Ascending aorta (tissue), 2 donors: ENCODE results near the gene UBL3. TPM values are rescaled to one million over a fixed set of nuclear protein-coding genes. Genes with fewer than 3 reads are reported as not detected.

ENCODE experiments used
- DNase-seq, 2 donors: peaks; one replicate each; pipeline ENCODE4 v3.0.0-alpha.2; 2019; ENCODE audit warnings: low spot score in 2 of 2
- H3K27ac ChIP-seq, 2 donors: fragments of 200-600 bp; sonication (generic); one replicate each; pipeline ENCODE4 v1.5.1; 2016 to 2017; ENCODE audit warnings: mild to moderate bottlenecking in 1 of 2
- H3K27me3 ChIP-seq: fragments of 200-600 bp; sonication (generic); one replicate; pipeline ENCODE4 v1.5.1; 2017
- H3K36me3 ChIP-seq, 2 donors: fragments of 200-600 bp; sonication (generic); one replicate each; pipeline ENCODE4 v1.5.1; 2016
- H3K4me1 ChIP-seq, 2 donors: fragments of 200-600 bp; sonication (generic); one replicate each; pipeline ENCODE4 v1.5.1; 2016 to 2017; ENCODE audit warnings: mild to moderate bottlenecking in 1 of 2
- H3K4me3 ChIP-seq, 2 donors: fragments of 200-600 bp; sonication (generic); one replicate each; pipeline ENCODE4 v1.5.1; 2016 to 2017; ENCODE audit warnings: mild to moderate bottlenecking in 1 of 2
- H3K9me3 ChIP-seq, 2 donors: fragments of 200-600 bp; sonication (generic); one replicate each; pipeline ENCODE4 v1.5.1; 2016
- intact Hi-C: fragments of 100-400 bp; cut with DNase I; formaldehyde crosslinking; loops from one replicate; pipeline ENCODE4 v1.15.1; 2023
- total RNA-seq: library from RNA; depleted of rRNA; stranded (reverse); fragments of >200 nt; gene quantifications from one replicate; pipeline ENCODE4 v1.1.0, GENCODE V29; 2016
- TF ChIP-seq, protein P1 (sequence below), 3 experiments: fragments of 200-600 bp in 2 of 3; fragments of 450-650 bp in 1 of 3; sonication (generic) in 2 of 3; IDR thresholded peaks; one replicate each; pipeline ENCODE4 v1.5.1; 2016 to 2019; ENCODE audit warnings: antibody characterized with exemption in 3 of 3, mild to moderate bottlenecking in 1 of 3, moderate library complexity in 1 of 3

Gene UBL3
- total RNA-seq, 1 donor from 2014 or later: 17.9 TPM

DNA sequence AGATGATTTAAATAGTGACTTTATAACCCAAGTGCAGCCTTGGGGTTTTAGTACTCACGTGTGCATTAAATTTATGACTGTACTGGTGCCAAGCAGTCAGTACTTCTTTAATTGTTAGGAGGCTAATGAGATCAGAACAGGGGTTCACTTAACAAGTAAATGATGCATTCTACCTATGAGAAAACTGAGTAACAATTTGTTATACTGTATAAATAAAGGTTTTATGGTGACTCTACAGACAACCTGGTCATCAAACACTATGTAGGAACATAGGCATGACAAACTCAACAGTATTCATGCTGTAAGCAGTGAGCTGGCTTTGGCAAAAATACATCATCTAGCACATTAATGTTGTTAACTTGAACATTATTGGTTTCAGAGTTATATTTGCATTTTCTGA lies 75.6 kb downstream of the UBL3 start:
- no peak overlapping the region for H3K4me3 ChIP-seq
- DNase-seq: no peak
- H3K27ac ChIP-seq: no peak overlapping the region
- TF ChIP-seq, protein P1, sequence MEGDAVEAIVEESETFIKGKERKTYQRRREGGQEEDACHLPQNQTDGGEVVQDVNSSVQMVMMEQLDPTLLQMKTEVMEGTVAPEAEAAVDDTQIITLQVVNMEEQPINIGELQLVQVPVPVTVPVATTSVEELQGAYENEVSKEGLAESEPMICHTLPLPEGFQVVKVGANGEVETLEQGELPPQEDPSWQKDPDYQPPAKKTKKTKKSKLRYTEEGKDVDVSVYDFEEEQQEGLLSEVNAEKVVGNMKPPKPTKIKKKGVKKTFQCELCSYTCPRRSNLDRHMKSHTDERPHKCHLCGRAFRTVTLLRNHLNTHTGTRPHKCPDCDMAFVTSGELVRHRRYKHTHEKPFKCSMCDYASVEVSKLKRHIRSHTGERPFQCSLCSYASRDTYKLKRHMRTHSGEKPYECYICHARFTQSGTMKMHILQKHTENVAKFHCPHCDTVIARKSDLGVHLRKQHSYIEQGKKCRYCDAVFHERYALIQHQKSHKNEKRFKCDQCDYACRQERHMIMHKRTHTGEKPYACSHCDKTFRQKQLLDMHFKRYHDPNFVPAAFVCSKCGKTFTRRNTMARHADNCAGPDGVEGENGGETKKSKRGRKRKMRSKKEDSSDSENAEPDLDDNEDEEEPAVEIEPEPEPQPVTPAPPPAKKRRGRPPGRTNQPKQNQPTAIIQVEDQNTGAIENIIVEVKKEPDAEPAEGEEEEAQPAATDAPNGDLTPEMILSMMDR (IDR thresholded peaks at IDR 0.05): no peak
- H3K4me1 ChIP-seq: no peaks in the 10 kb centered on the region
- peaks cover 2 to 9% of the 10 kb centered on the region in 2 donors for H3K36me3 ChIP-seq
- intact Hi-C loops: loop anchor here (5.0 to 10.0 kb wide), 3 partner anchors 70 to 268 kb away; no protein-coding TSS in a partner anchor
- H3K9me3 ChIP-seq: no peaks in the 10 kb centered on the region
- no peaks in the 10 kb centered on the region for H3K27me3 ChIP-seq

DNA sequence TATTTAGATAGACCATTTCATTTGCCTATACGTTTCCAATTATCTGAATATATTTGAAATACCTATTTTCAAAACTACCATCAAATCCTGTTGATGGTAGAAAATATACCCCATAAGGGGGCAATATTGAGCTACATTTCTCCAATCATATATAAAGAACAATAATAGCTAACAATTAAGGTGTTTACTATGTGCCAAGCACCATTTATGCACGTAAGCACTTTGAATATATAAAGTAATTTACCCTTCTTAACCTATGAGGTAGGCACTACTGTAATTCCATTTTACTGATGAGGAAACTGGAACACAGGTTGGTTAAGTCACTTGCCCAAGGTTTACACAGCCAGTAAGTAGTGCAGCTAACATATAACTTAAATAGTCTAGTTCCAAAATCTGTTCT lies 79.2 kb downstream of the UBL3 start:
- H3K27ac ChIP-seq: no peak overlapping the region
- TF ChIP-seq, protein P1 (IDR thresholded peaks at IDR 0.05): peak; percentile 16 to 49 (median 41)
- intact Hi-C loops: loop anchor here (1.0 to 10.0 kb wide), 4 partner anchors 74 to 342 kb away; no protein-coding TSS in a partner anchor
- no peaks in the 10 kb centered on the region for H3K27me3 ChIP-seq
- H3K36me3 ChIP-seq: peaks cover 8 to 16% of the 10 kb centered on the region in 2 donors
- H3K4me1 ChIP-seq: no peaks in the 10 kb centered on the region
- no peaks in the 10 kb centered on the region for H3K9me3 ChIP-seq
- H3K4me3 ChIP-seq: no peak overlapping the region
- DNase-seq: no peak

DNA sequence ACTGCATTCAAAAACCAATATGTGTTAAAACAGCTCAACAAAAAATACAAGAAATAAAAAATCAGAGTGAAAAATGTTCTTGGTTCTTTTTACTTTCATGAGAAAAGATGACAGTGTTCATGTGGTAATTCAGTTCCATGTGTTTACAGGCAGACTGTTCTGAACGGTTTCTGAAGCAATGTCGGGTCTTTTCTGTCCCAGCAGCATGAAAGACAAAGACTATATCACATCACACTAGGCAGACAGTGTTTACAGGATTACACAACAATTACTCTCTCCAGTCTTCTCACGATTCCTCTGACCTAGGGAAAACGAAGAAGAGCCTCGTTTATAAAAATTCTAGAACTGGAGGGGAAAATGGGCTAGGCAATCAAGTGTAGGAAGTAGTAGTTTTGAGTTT lies 83.4 kb downstream of the UBL3 start:
- Histone ChIP-seq H3K36me3 (peaks cover 6 to 13% of the 10 kb centered on the region in 2 donors), H3K4me3 (no peak overlapping the region), H3K27me3 (no peaks in the 10 kb centered on the region), H3K4me1 (no peaks in the 10 kb centered on the region), H3K9me3 (no peaks in the 10 kb centered on the region), H3K27ac (no peak overlapping the region)
- intact Hi-C loops: no loop called here
- TF ChIP-seq, protein P1 (IDR thresholded peaks at IDR 0.05): no peak
- DNase-seq: no peak

- no peak for DNase-seq
- Histone ChIP-seq H3K4me1 (no peaks in the 10 kb centered on the region), H3K9me3 (no peaks in the 10 kb centered on the region), H3K27me3 (no peaks in the 10 kb centered on the region), H3K36me3 (peaks cover 3 to 13% of the 10 kb centered on the region in 2 donors), H3K27ac (no peak overlapping the region), H3K4me3 (no peak overlapping the region)
- intact Hi-C loops: no loop called here
- TF ChIP-seq, protein P1 (IDR thresholded peaks at IDR 0.05): no peak
Measured at GRCh38 chr13:29763436-29764180, 86.8 kb downstream of the UBL3 start.

GRCh38 chr13:29761815-29762214 lies 88.6 kb downstream of the UBL3 start:
- H3K36me3 ChIP-seq: peaks cover 3 to 6% of the 10 kb centered on the region in 2 donors
- H3K4me3 ChIP-seq: no peak overlapping the region
- no peaks in the 10 kb centered on the region for H3K9me3 ChIP-seq
- TF ChIP-seq, protein P1 (IDR thresholded peaks at IDR 0.05): no peak
- no peak for DNase-seq
- no peak overlapping the region for H3K27ac ChIP-seq
- H3K27me3 ChIP-seq: no peaks in the 10 kb centered on the region
- intact Hi-C loops: no loop called here
- no peaks in the 10 kb centered on the region for H3K4me1 ChIP-seq
